Hepatocyte (in vitro differentiated cells): Measurements from ENCODE around the gene ABLIM1. TPM values are rescaled to one million over a fixed set of nuclear protein-coding genes. Genes with fewer than 3 reads are reported as not detected.
A peak's percentile ranks its signal among the peaks of the same experiment; 100 is the strongest.

ENCODE experiments used
- DNase-seq: peaks from one replicate; pipeline ENCODE4 v3.0.0-alpha.2; 2016; ENCODE audit warnings: low spot score
- H2AFZ ChIP-seq: fragments of 200-600 bp; sonication (generic); 2 replicates; pipeline ENCODE4 v1.6.0; 2016; ENCODE audit warnings: antibody characterized with exemption, mild to moderate bottlenecking
- H3K27ac ChIP-seq: fragments of 200-600 bp; sonication (generic); 2 replicates; pipeline ENCODE4 v1.5.1; 2016; ENCODE audit warnings: mild to moderate bottlenecking
- H3K27me3 ChIP-seq: fragments of 200-600 bp; sonication (generic); 2 replicates; pipeline ENCODE4 v1.6.1; 2016
- H3K36me3 ChIP-seq: fragments of 200-600 bp; sonication (generic); replicated peaks from 2 replicates; pipeline ENCODE4 v1.5.1; 2016; ENCODE audit warnings: low read depth; ENCODE audit not compliant: insufficient read depth
- H3K4me1 ChIP-seq: fragments of 200-600 bp; sonication (generic); 2 replicates; pipeline ENCODE4 v1.5.1; 2016; ENCODE audit warnings: mild to moderate bottlenecking, moderate library complexity; ENCODE audit not compliant: insufficient read depth
- H3K4me2 ChIP-seq: fragments of 200-600 bp; sonication (generic); 2 replicates; pipeline ENCODE4 v1.6.0; 2016
- H3K4me3 ChIP-seq: fragments of 200-600 bp; sonication (generic); 2 replicates; pipeline ENCODE4 v1.5.1; 2016; ENCODE audit warnings: mild to moderate bottlenecking
- H3K79me2 ChIP-seq: fragments of 200-600 bp; sonication (generic); 2 replicates; pipeline ENCODE4 v1.6.0; 2017; ENCODE audit warnings: mild to moderate bottlenecking
- H3K9me2 ChIP-seq: fragments of 200-600 bp; sonication (generic); replicated peaks from 2 replicates; pipeline ENCODE4 v1.6.0; 2017; ENCODE audit warnings: mild to moderate bottlenecking; ENCODE audit not compliant: insufficient read depth
- H3K9me3 ChIP-seq: fragments of 200-600 bp; sonication (generic); 2 replicates; pipeline ENCODE4 v1.5.1; 2016; ENCODE audit warnings: low read depth, mild to moderate bottlenecking
- H4K20me1 ChIP-seq: fragments of 200-600 bp; sonication (generic); 2 replicates; pipeline ENCODE4 v1.6.0; 2016; ENCODE audit warnings: mild to moderate bottlenecking; ENCODE audit not compliant: insufficient read depth, poor library complexity, severe bottlenecking
- EZH2 ChIP-seq: fragments of 200-600 bp; sonication (generic); IDR thresholded peaks from 2 replicates; pipeline ENCODE4 v1.6.1; 2016; ENCODE audit warnings: antibody characterized with exemption, mild to moderate bottlenecking, borderline replicate concordance
- EZH2phosphoT487 ChIP-seq: fragments of 200-600 bp; sonication (generic); IDR thresholded peaks from one replicate; pipeline ENCODE4 v1.6.1; 2018; ENCODE audit warnings: antibody characterized with exemption, mild to moderate bottlenecking, low read depth, moderate library complexity; ENCODE audit not compliant: unreplicated experiment, severe bottlenecking
- whole genome bisulfite sequencing: methylation state at CpG from one replicate; pipeline ENCODE4 v1.1.6; 2016; ENCODE audit warnings: low lambda C conversion rate; ENCODE audit errors: missing lambda C conversion rate; 5-methylcytosine and 5-hydroxymethylcytosine counted together
- polyA plus RNA-seq: library from polyadenylated mRNA; unstranded; fragments of >200 nt; fragmentation: Nextera tagmentation; extraction: Ambion mirVana; gene quantifications from 2 replicates; pipeline ENCODE4 v1.2.1, GENCODE V29; 2016
- total RNA-seq: library from RNA; depleted of rRNA; stranded (reverse); fragments of >200 nt; gene quantifications from 2 replicates; pipeline ENCODE4 v1.2.3, GENCODE V29; 2014
- TF ChIP-seq, protein P1 (sequence below): fragments of 200-600 bp; sonication (generic); IDR thresholded peaks from 2 replicates; pipeline ENCODE4 v1.5.1; 2016; ENCODE audit warnings: antibody characterized with exemption, mild to moderate bottlenecking; ENCODE audit not compliant: poor library complexity

ABLIM1 gene
- total and polyA plus RNA-seq, 2 experiments from 2014 or later = 20.8 to 31.6 TPM

DNA sequence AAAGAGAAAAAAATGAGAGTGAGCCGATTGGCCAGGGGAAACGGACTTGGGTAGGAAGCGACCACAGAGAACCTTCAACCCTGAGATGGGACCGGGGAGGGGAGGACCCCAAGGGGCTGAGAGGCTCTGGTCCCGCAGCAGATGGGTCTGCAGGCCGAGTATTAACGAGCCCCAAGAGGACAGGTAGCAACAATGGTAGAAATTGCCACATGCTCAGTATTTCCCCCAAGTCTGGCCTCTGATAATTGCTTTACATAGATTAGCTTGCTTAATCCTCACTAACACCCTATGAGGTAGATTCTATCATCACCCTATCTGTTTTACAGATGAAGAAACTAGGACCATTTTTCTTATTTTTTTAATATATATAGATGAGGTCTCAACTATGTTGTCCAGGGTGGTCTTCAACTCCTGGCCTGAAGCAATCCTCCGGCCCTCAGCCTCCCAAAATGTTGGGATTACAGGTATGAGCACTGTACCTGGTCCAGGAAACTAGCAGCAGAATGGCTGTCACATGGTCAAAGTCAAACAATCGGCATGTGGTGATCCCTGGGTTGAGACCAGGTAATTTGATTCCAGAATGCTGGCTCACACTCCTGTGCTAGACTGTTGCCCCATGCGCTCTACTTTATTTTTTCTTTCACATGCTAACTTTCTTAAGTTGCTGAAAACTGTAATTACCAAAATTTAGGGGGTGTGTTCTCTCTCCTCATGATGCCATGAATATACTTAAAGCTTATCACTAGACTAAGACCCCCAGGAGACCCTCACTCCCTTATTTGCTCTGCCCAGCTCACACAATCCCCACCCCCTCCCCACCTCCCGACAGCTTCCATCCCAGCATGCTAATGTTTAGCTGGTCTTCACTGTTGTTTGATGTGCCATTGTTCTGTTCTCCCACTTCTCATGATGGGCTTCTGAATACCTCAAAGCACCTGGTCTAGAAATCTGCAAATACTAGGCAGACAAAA is 185.9 kb downstream of the ABLIM1 start:
- Histone ChIP-seq H3K36me3 (no peaks in the 10 kb centered on the region), H4K20me1 (no peaks in the 10 kb centered on the region), H3K27me3 (no peaks in the 10 kb centered on the region), H3K4me1 (peaks cover 5% of the 10 kb centered on the region), H3K9me3 (no peaks in the 10 kb centered on the region), H3K4me3 (no peak overlapping the region), H3K79me2 (no peaks in the 10 kb centered on the region), H3K4me2 (no peak overlapping the region), H3K9me2 (no peaks in the 10 kb centered on the region), H3K27ac (peak overlapping the region; percentile 47), H2AFZ (no peak overlapping the region)
- WGBS = 67% methylated on average over 11 of the region's 11 CpGs
- DNase-seq = peak; percentile 25
- TF ChIP-seq, protein P1, sequence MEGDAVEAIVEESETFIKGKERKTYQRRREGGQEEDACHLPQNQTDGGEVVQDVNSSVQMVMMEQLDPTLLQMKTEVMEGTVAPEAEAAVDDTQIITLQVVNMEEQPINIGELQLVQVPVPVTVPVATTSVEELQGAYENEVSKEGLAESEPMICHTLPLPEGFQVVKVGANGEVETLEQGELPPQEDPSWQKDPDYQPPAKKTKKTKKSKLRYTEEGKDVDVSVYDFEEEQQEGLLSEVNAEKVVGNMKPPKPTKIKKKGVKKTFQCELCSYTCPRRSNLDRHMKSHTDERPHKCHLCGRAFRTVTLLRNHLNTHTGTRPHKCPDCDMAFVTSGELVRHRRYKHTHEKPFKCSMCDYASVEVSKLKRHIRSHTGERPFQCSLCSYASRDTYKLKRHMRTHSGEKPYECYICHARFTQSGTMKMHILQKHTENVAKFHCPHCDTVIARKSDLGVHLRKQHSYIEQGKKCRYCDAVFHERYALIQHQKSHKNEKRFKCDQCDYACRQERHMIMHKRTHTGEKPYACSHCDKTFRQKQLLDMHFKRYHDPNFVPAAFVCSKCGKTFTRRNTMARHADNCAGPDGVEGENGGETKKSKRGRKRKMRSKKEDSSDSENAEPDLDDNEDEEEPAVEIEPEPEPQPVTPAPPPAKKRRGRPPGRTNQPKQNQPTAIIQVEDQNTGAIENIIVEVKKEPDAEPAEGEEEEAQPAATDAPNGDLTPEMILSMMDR = no peak
- TF ChIP-seq EZH2phosphoT487 = no peak
- no peak for TF ChIP-seq EZH2

DNA sequence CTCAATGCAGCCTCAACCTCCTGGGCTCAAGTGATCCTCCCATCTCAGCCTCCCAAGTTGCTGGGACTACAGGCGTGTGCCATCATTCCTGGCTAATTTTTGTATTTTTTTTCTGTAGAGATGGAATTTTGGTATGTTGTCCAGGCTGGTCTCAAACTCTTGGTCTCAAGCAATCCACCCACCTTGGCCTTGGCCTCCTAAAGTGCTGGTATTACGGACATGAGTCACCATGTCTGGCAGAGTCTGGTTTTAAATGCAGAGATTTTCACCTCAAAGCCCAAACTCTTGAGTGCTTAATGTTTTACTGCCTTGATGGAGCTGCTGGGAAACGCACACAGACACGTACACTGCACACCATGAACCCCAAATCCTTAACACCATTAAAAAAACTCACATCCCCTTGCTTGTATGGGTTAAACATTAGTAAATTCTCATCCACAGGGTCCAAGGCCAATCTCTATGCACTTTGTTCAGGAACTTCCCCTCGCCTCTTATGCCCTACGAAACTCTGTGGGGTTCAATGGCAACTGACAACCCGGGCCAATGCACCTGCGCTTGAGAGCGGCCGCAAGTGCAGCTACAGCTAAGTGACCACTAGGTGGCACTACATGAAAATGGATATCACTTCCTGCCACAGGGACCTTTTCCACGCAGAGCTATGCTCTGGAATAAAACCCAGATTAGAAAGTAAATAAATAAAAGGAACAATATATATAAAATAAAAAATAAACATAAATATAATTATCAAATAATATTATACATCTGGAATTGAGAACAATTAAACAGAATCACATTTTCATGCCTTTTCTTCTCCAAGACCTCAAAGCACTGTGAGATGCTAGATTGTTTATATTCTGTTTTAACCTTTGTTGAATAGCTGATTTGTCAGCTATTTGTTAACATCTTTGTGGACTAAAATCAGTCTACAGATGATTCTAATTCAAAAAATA is 186.8 kb downstream of the ABLIM1 start:
- Histone ChIP-seq H3K27ac (no peak overlapping the region), H3K4me1 (peaks cover 5% of the 10 kb centered on the region), H3K79me2 (no peaks in the 10 kb centered on the region), H3K36me3 (no peaks in the 10 kb centered on the region), H3K4me2 (no peak overlapping the region), H3K9me3 (no peaks in the 10 kb centered on the region), H3K9me2 (no peaks in the 10 kb centered on the region), H3K4me3 (no peak overlapping the region), H3K27me3 (no peaks in the 10 kb centered on the region), H2AFZ (no peak overlapping the region), H4K20me1 (no peaks in the 10 kb centered on the region)
- TF ChIP-seq EZH2phosphoT487 (no peak), EZH2 (no peak)
- TF ChIP-seq, protein P1 = peak; percentile 95
- WGBS = 39% methylated on average over 11 of the region's 11 CpGs
- DNase-seq = peak; percentile 90

DNA sequence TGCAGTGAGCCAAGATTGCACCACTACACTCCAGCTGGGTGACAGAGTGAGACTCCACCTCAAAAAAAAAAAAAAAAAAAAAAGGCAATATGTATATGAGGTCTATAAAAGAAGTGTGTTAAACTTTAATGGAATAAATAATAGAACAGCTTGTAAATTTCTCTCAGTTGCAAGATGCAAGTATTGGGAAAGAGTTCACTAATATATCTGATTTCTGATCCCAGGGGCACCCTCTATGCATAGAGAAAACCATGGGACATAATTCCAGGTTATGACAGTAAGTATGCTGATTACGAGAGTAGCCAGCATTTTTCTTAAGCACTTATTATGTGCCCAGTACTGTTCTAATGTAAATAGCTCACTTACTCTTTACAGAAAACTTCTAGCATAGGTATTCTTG is 187.7 kb downstream of the ABLIM1 start:
- H4K20me1 ChIP-seq = no peaks in the 10 kb centered on the region
- H2AFZ ChIP-seq = no peak overlapping the region
- H3K4me1 ChIP-seq = peaks cover 5% of the 10 kb centered on the region
- no peaks in the 10 kb centered on the region for H3K79me2 ChIP-seq
- TF ChIP-seq EZH2 (no peak), EZH2phosphoT487 (no peak)
- TF ChIP-seq, protein P1 = no peak
- DNase-seq = no peak
- no peaks in the 10 kb centered on the region for H3K9me2 ChIP-seq
- no peaks in the 10 kb centered on the region for H3K36me3 ChIP-seq
- no peak overlapping the region for H3K4me3 ChIP-seq
- no peak overlapping the region for H3K27ac ChIP-seq
- no peaks in the 10 kb centered on the region for H3K27me3 ChIP-seq
- H3K4me2 ChIP-seq = no peak overlapping the region
- no peaks in the 10 kb centered on the region for H3K9me3 ChIP-seq
- 94% methylated on average over 1 of the region's 1 CpG for WGBS
